HepG2 (cell line): ENCODE results near the gene PRKCD. TPM values are rescaled to one million over a fixed set of nuclear protein-coding genes. Genes with fewer than 3 reads are reported as not detected.

Source experiments
- DNMT1 ChIP-seq: sonication (generic); formaldehyde crosslinking; IDR thresholded peaks from 2 replicates; pipeline ENCODE4 v1.5.1; 2020; ENCODE audit warnings: mild to moderate bottlenecking, missing genetic modification reagents
- EED ChIP-seq: sonication (generic); formaldehyde crosslinking; IDR thresholded peaks from 2 replicates; pipeline ENCODE4 v1.5.0; 2020; ENCODE audit warnings: mild to moderate bottlenecking, missing genetic modification reagents
- FOXC1 ChIP-seq: sonication (generic); formaldehyde crosslinking; IDR thresholded peaks from 2 replicates; pipeline ENCODE4 v1.8.0; 2022; ENCODE audit warnings: mild to moderate bottlenecking, missing genetic modification reagents, borderline replicate concordance
- HHEX ChIP-seq: IDR thresholded peaks from 2 replicates; pipeline ENCODE4 v1.6.1; 2016; ENCODE audit warnings: control low read depth
- MAZ ChIP-seq, 2 experiments: sonication (generic) in 1 of 2; formaldehyde crosslinking in 1 of 2; IDR thresholded peaks; 2 replicates each; pipeline versions ENCODE4 v1.5.0 to v1.6.1; 2012 to 2020; ENCODE audit warnings: low read depth in 2 of 2, mild to moderate bottlenecking in 2 of 2, borderline replicate concordance in 1 of 2, improper control_type of control experiment in 1 of 2, low read length in 1 of 2, missing genetic modification reagents in 1 of 2, moderate library complexity in 1 of 2
- MYNN ChIP-seq: sonication (generic); formaldehyde crosslinking; IDR thresholded peaks from 2 replicates; pipeline ENCODE4 v1.4.0; 2020; ENCODE audit warnings: mild to moderate bottlenecking, low read depth, missing genetic modification reagents
- SRSF4 ChIP-seq: fragments of 200-400 bp; formaldehyde crosslinking; IDR thresholded peaks from one replicate; pipeline ENCODE4 v1.6.1; 2018; ENCODE audit warnings: mild to moderate bottlenecking, low read depth, low read length, moderate library complexity; ENCODE audit not compliant: poor library complexity, severe bottlenecking
- TSC22D2 ChIP-seq: sonication (generic); formaldehyde crosslinking; IDR thresholded peaks from 2 replicates; pipeline ENCODE4 v1.5.1; 2020; ENCODE audit warnings: missing genetic modification reagents, mild to moderate bottlenecking, borderline replicate concordance
- WIZ ChIP-seq: sonication (generic); formaldehyde crosslinking; IDR thresholded peaks from 2 replicates; pipeline ENCODE4 v1.5.1; 2020; ENCODE audit warnings: mild to moderate bottlenecking, missing genetic modification reagents
- YEATS2 ChIP-seq: sonication (generic); formaldehyde crosslinking; IDR thresholded peaks from 2 replicates; pipeline ENCODE4 v1.4.0; 2020; ENCODE audit warnings: missing genetic modification reagents, borderline replicate concordance
- ZNF12 ChIP-seq: sonication (generic); formaldehyde crosslinking; IDR thresholded peaks from 2 replicates; pipeline ENCODE4 v1.5.0; 2020; ENCODE audit warnings: missing genetic modification reagents
- ZNF468 ChIP-seq: sonication (generic); formaldehyde crosslinking; IDR thresholded peaks from 2 replicates; pipeline ENCODE4 v1.8.0; 2022; ENCODE audit warnings: mild to moderate bottlenecking, moderate library complexity, missing genetic modification reagents
- ZNF619 ChIP-seq: sonication (generic); formaldehyde crosslinking; IDR thresholded peaks from 2 replicates; pipeline ENCODE4 v1.4.0; 2020; ENCODE audit warnings: mild to moderate bottlenecking, missing genetic modification reagents
- ZNF737 ChIP-seq: sonication (generic); formaldehyde crosslinking; IDR thresholded peaks from 2 replicates; pipeline ENCODE4 v1.5.0; 2020; ENCODE audit warnings: missing genetic modification reagents, mild to moderate bottlenecking, borderline replicate concordance
- polyA plus RNA-seq, 8 experiments: library from polyadenylated mRNA; depleted of rRNA in 3 of 8; stranded (reverse) in 7 of 8; unstranded in 1 of 8; fragments of >200 nt; fragmentation: Illumina TruSeq in 4 of 8; extraction: Trizol in 4 of 8; gene quantifications; 2 replicates each; pipeline versions ENCODE4 v1.2.1 to v1.2.3, GENCODE V29; 2011 to 2016; ENCODE audit warnings: low read depth in 4 of 8, missing spikeins in 1 of 8, mixed read lengths in 1 of 8; ENCODE audit not compliant: insufficient read depth in 1 of 8
- total RNA-seq, 5 experiments: library from RNA; depleted of rRNA; stranded (reverse); fragments of >200 nt; fragmentation: Illumina TruSeq; extraction: Trizol; gene quantifications; 2 replicates each; pipeline ENCODE4 v1.2.3, GENCODE V29; 2016; ENCODE audit warnings: low read depth in 1 of 5
- TF ChIP-seq, protein P1 (sequence below): sonication (generic); formaldehyde crosslinking; IDR thresholded peaks from 2 replicates; pipeline ENCODE4 v1.4.0; 2020; ENCODE audit warnings: mild to moderate bottlenecking, missing genetic modification reagents
- TF ChIP-seq, protein P2 (sequence below): sonication (generic); formaldehyde crosslinking; conservative IDR thresholded peaks from 2 replicates; pipeline ENCODE4 v1.4.0; 2020; ENCODE audit warnings: mild to moderate bottlenecking, missing genetic modification reagents, moderate library complexity
- TF ChIP-seq, protein P3 (sequence below): sonication (generic); formaldehyde crosslinking; IDR thresholded peaks from 2 replicates; pipeline ENCODE4 v1.4.0; 2020; ENCODE audit warnings: missing genetic modification reagents, mild to moderate bottlenecking, borderline replicate concordance

The PRKCD gene
- total and polyA plus RNA-seq, 2 of the 13 experiments (the other 11 are each of a cell fraction or from before 2014, with no cell fraction given), result 1.6 to 40.7 TPM

DNA sequence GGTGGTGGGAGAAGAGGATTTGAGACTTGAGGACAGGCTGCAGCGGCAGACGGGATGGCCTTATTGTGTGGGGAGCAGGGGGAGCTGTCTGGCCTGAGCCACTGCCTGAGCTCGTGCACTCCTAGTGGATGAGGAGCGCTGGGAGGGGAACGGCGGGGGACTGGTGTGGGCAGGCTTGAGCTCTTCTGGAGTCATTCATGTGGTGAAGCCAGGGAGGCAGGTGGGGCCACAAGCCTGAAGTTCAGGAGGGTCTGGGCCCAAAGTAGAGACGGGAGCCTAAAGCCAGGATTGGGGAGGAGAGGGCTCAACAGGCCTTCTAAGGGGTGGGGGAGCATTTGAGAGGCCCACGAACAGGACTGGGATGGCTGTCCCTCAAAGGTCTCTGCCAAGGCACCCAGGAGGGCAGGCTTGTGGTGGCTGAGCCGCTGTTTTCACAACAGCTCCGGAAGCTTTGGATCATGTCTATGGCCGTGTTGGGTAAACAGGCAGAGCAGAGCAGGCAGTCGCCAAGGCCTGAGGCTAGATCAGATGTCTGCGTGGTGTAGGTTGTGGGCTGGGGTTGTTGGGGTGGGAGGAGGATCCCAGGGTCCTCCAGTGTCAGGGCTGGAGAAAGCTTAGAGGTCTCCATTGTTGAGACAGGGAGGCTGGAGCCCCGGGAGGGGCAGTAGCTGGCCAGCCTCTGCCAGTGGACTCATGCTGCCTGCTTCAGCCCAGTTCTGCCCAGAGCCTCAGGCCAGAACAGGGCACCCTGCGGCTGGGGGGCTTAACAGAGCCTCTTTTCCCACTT is 8.2 kb downstream of the PRKCD start (continued):
- TF ChIP-seq, protein P1, sequence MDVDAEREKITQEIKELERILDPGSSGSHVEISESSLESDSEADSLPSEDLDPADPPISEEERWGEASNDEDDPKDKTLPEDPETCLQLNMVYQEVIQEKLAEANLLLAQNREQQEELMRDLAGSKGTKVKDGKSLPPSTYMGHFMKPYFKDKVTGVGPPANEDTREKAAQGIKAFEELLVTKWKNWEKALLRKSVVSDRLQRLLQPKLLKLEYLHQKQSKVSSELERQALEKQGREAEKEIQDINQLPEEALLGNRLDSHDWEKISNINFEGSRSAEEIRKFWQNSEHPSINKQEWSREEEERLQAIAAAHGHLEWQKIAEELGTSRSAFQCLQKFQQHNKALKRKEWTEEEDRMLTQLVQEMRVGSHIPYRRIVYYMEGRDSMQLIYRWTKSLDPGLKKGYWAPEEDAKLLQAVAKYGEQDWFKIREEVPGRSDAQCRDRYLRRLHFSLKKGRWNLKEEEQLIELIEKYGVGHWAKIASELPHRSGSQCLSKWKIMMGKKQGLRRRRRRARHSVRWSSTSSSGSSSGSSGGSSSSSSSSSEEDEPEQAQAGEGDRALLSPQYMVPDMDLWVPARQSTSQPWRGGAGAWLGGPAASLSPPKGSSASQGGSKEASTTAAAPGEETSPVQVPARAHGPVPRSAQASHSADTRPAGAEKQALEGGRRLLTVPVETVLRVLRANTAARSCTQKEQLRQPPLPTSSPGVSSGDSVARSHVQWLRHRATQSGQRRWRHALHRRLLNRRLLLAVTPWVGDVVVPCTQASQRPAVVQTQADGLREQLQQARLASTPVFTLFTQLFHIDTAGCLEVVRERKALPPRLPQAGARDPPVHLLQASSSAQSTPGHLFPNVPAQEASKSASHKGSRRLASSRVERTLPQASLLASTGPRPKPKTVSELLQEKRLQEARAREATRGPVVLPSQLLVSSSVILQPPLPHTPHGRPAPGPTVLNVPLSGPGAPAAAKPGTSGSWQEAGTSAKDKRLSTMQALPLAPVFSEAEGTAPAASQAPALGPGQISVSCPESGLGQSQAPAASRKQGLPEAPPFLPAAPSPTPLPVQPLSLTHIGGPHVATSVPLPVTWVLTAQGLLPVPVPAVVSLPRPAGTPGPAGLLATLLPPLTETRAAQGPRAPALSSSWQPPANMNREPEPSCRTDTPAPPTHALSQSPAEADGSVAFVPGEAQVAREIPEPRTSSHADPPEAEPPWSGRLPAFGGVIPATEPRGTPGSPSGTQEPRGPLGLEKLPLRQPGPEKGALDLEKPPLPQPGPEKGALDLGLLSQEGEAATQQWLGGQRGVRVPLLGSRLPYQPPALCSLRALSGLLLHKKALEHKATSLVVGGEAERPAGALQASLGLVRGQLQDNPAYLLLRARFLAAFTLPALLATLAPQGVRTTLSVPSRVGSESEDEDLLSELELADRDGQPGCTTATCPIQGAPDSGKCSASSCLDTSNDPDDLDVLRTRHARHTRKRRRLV (CRISPR knock-in tag), result no peak
- TF ChIP-seq FOXC1 (CRISPR knock-in tag) (no peak), TSC22D2 (CRISPR knock-in tag) (no peak), ZNF737 (no peak), DNMT1 (no peak), ZNF468 (CRISPR knock-in tag) (no peak), ZNF12 (CRISPR knock-in tag) (no peak), WIZ (CRISPR knock-in tag) (no peak), YEATS2 (CRISPR knock-in tag) (no peak), HHEX (CRISPR knock-in tag) (no peak), SRSF4 (no peak), ZNF619 (CRISPR knock-in tag) (no peak), EED (peak; percentile 44; the same call in 1 of the 2 replicates), MAZ (IDR thresholded peaks at IDR 0.05; ENCODE audit: borderline replicate concordance, low read depth, low read length) (no peak), MAZ (CRISPR knock-in tag; IDR thresholded peaks at IDR 0.05; ENCODE audit: low read depth) (peak; percentile 58; the same call in 1 of the 2 replicates), MYNN (no peak)
- TF ChIP-seq, protein P2, sequence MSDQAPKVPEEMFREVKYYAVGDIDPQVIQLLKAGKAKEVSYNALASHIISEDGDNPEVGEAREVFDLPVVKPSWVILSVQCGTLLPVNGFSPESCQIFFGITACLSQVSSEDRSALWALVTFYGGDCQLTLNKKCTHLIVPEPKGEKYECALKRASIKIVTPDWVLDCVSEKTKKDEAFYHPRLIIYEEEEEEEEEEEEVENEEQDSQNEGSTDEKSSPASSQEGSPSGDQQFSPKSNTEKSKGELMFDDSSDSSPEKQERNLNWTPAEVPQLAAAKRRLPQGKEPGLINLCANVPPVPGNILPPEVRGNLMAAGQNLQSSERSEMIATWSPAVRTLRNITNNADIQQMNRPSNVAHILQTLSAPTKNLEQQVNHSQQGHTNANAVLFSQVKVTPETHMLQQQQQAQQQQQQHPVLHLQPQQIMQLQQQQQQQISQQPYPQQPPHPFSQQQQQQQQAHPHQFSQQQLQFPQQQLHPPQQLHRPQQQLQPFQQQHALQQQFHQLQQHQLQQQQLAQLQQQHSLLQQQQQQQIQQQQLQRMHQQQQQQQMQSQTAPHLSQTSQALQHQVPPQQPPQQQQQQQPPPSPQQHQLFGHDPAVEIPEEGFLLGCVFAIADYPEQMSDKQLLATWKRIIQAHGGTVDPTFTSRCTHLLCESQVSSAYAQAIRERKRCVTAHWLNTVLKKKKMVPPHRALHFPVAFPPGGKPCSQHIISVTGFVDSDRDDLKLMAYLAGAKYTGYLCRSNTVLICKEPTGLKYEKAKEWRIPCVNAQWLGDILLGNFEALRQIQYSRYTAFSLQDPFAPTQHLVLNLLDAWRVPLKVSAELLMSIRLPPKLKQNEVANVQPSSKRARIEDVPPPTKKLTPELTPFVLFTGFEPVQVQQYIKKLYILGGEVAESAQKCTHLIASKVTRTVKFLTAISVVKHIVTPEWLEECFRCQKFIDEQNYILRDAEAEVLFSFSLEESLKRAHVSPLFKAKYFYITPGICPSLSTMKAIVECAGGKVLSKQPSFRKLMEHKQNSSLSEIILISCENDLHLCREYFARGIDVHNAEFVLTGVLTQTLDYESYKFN (CRISPR knock-in tag), result peak; percentile 48
- TF ChIP-seq, protein P3, sequence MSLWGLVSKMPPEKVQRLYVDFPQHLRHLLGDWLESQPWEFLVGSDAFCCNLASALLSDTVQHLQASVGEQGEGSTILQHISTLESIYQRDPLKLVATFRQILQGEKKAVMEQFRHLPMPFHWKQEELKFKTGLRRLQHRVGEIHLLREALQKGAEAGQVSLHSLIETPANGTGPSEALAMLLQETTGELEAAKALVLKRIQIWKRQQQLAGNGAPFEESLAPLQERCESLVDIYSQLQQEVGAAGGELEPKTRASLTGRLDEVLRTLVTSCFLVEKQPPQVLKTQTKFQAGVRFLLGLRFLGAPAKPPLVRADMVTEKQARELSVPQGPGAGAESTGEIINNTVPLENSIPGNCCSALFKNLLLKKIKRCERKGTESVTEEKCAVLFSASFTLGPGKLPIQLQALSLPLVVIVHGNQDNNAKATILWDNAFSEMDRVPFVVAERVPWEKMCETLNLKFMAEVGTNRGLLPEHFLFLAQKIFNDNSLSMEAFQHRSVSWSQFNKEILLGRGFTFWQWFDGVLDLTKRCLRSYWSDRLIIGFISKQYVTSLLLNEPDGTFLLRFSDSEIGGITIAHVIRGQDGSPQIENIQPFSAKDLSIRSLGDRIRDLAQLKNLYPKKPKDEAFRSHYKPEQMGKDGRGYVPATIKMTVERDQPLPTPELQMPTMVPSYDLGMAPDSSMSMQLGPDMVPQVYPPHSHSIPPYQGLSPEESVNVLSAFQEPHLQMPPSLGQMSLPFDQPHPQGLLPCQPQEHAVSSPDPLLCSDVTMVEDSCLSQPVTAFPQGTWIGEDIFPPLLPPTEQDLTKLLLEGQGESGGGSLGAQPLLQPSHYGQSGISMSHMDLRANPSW, result no peak
